ENCODE results near the gene RALGPS1.

DNA sequence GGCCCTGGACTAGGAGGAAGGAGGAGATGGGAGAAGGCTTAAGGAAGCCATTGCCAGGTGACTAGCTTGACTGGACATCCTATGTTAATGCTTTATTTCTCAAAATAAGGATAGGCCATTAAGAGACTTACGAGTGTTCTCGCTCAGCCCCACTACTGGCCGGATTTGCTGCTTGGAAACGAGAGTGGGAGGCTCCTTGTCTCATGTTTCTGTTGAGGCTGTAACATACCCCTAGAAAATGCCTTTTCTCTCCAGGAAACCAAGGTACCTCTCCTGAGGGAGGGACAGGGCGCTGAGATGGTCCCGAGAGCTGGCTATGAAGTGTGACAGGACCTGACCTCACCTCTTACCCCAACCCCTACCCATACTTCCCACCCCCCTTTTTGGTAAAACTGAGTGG, 60.0 kb downstream of the RALGPS1 start:
- TF ChIP-seq POLR2A (IDR thresholded peaks at IDR 0.05) (no peak), CTCF (IDR thresholded peaks at IDR 0.05) (no peak)

All from tibial nerve (tissue), 3 donors.